Heart left ventricle (tissue), 16 donors: Measurements from ENCODE around the gene NT5E. TPM values are rescaled to one million over a fixed set of nuclear protein-coding genes. Genes with fewer than 3 reads are reported as not detected.

Experiments used
- ATAC-seq, 4 donors: fragments of 200-7000 bp; cut with Tn5 transposase; one replicate each; pipeline ENCODE4 v1.9.1; 2020 to 2022; ENCODE audit warnings: moderate library complexity in 4 of 4, mild to moderate bottlenecking in 3 of 4, moderate number of reproducible peaks in 1 of 4
- DNase-seq, 5 donors: peaks; one replicate each; pipeline ENCODE4 v3.0.0-alpha.2; 2020
- H3K27ac ChIP-seq, 12 donors: fragments of 200-600 bp; sonication (generic) in 4 of 12; one replicate each; pipeline versions ENCODE4 v1.5.0 to v1.8.0; 2016 to 2022; ENCODE audit warnings: mild to moderate bottlenecking in 2 of 12
- H3K27me3 ChIP-seq, 9 donors: fragments of 200-600 bp; sonication (generic) in 2 of 9; one replicate each; pipeline versions ENCODE4 v1.5.1 to v1.8.0; 2016 to 2022; ENCODE audit warnings: mild to moderate bottlenecking in 3 of 9
- H3K36me3 ChIP-seq, 9 donors: fragments of 200-600 bp; sonication (generic) in 2 of 9; one replicate each; pipeline versions ENCODE4 v1.5.0 to v1.8.0; 2018 to 2022; ENCODE audit warnings: mild to moderate bottlenecking in 2 of 9
- H3K4me1 ChIP-seq, 12 donors: fragments of 200-600 bp; sonication (generic) in 4 of 12; one replicate each; pipeline versions ENCODE4 v1.5.0 to v1.8.0; 2016 to 2022; ENCODE audit warnings: mild to moderate bottlenecking in 3 of 12
- H3K4me3 ChIP-seq, 12 donors: fragments of 200-600 bp; sonication (generic) in 4 of 12; one replicate each; pipeline versions ENCODE4 v1.5.0 to v1.8.0; 2017 to 2022; ENCODE audit warnings: mild to moderate bottlenecking in 9 of 12, moderate library complexity in 4 of 12
- H3K9me3 ChIP-seq, 12 donors: fragments of 200-600 bp; sonication (generic) in 4 of 12; one replicate each; pipeline versions ENCODE4 v1.5.0 to v1.8.0; 2016 to 2022; ENCODE audit warnings: mild to moderate bottlenecking in 1 of 12
- POLR2A ChIP-seq, 2 donors: fragments of 450-650 bp; IDR thresholded peaks; one replicate each; pipeline ENCODE4 v1.6.1; 2017; ENCODE audit warnings: antibody characterized with exemption in 2 of 2, mild to moderate bottlenecking in 2 of 2, moderate library complexity in 2 of 2
- WGBS, 4 donors: extraction: QIAGEN DNeasy Blood & Tissue Kit in 2 of 4; methylation state at CpG; one replicate each; pipeline versions ENCODE4 v1.1.5 to v1.1.7; 2013 to 2018; 5-methylcytosine and 5-hydroxymethylcytosine counted together
- intact Hi-C, 10 donors: fragments of 100-400 bp; cut with DNase I; formaldehyde crosslinking; loops; one replicate each; pipeline versions ENCODE4 v1.11.1 to v1.14.2; 2022
- polyA plus RNA-seq, 2 donors: library from polyadenylated mRNA; stranded (reverse); fragments of 200-250 nt; gene quantifications; one replicate each; pipeline ENCODE4 v1.2.3, GENCODE V29; 2013
- total RNA-seq, 9 donors: library from RNA; depleted of rRNA in 2 of 9; stranded (reverse); fragments of >200 nt in 2 of 9; fragmentation: NEBNext Ultra II Directional in 3 of 9; extraction: Animal tissue kit (Norgen Biotek cat#: 25700) in 3 of 9; gene quantifications; one replicate each; pipeline versions ENCODE4 v1.1.0 to v1.2.4, GENCODE V29; 2016 to 2023
- TF ChIP-seq, protein P1 (sequence below), 12 donors: fragments of 200-600 bp; sonication (generic) in 4 of 12; IDR thresholded peaks; one replicate each; pipeline versions ENCODE4 v1.5.0 to v1.8.0; 2018 to 2022; ENCODE audit warnings: antibody characterized with exemption in 12 of 12, mild to moderate bottlenecking in 5 of 12
- donor health status: ischemic (EF 13 %, LVEDD 7.1; RV severe dilation, severe dysfunction).
- donor health status: healthy with polysubstance abuse.
- donor health status: DM: no; HTN: yes; CAD: no.
- donor health status: DM: no; HTN: no; CAD: no.
- donor health status: ischemic (EF 25% LVEDD 6.9; RV normal size, moderate dysfunction).
- donor health status: ischemic (EF 25% LVEDD 5.7; RV mildly dilated, moderate dysfunction).
- donor health status: healthy.
- donor health status: DM: yes; HTN: yes; CAD: no.
- donor health status: ischemic (EF 35%, LVEDD 5.7; RV mildly dilated, moderate dysfunction).
- donor health status: nonischemic (EF 11% LVEDD 7.7; RV severe dilation, severe dysfunction).
- donor health status: DM: yes; HTN: yes; CAD: no.
- donor health status: PGD.
- donor health status: ischemic (EF 29% LVEDD 5.4; RV normal size, mild dysfunction).
- donor health status: nonischemic (EF 23%, LVEDD 6.1; RV moderate dilation, normal function).

Gene NT5E
- total and polyA plus RNA-seq, 11 donors = 0.88 to 11.0 (median 3.8) TPM

DNA sequence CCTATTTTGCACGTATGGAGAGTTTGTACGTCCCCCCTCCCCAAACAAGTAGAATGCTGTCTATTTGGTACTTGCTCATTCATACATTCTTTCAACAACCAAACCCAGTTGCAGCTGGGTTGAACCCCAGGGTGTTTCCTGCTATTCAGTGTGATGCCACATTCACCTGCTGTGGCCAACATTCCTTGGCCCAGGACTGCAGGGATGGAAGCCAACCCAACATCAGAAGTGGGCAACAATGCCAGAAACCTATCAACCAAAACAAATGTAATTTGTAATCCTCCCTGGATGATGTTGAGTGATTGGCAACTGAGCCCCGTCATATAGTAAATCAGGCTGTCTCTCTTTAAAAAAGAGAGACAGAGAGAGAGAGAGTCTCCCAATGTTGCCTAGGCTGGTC, 8.9 kb downstream of the NT5E start:
- 69 to 80% (median 72%) methylated on average over 3 of the region's 3 CpGs for WGBS, 4 donors
- no peak overlapping the region for H3K4me3 ChIP-seq
- peaks cover 0 to 10% (median 0%) of the 10 kb centered on the region in 9 donors for H3K27me3 ChIP-seq
- H3K36me3 ChIP-seq = no peaks in the 10 kb centered on the region
- H3K27ac ChIP-seq = peak overlapping the region in 8 of 12 donors; percentile 1 to 65 (median 45)
- no peaks in the 10 kb centered on the region for H3K9me3 ChIP-seq
- DNase-seq (no peak), ATAC-seq (no peak)
- H3K4me1 ChIP-seq = peaks cover 0 to 44% (median 22%) of the 10 kb centered on the region in 12 donors
- TF ChIP-seq POLR2A (IDR thresholded peaks at IDR 0.05) = no peak
- TF ChIP-seq, protein P1, sequence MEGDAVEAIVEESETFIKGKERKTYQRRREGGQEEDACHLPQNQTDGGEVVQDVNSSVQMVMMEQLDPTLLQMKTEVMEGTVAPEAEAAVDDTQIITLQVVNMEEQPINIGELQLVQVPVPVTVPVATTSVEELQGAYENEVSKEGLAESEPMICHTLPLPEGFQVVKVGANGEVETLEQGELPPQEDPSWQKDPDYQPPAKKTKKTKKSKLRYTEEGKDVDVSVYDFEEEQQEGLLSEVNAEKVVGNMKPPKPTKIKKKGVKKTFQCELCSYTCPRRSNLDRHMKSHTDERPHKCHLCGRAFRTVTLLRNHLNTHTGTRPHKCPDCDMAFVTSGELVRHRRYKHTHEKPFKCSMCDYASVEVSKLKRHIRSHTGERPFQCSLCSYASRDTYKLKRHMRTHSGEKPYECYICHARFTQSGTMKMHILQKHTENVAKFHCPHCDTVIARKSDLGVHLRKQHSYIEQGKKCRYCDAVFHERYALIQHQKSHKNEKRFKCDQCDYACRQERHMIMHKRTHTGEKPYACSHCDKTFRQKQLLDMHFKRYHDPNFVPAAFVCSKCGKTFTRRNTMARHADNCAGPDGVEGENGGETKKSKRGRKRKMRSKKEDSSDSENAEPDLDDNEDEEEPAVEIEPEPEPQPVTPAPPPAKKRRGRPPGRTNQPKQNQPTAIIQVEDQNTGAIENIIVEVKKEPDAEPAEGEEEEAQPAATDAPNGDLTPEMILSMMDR (IDR thresholded peaks at IDR 0.05) = no peak
- intact Hi-C loops = no loop called here

GRCh38 chr6:85459224-85459901, 9.5 kb downstream of the NT5E start:
- DNase-seq = no peak
- Histone ChIP-seq H3K27ac (peak overlapping the region in 9 of 12 donors; percentile 30 to 66 (median 53)), H3K27me3 (peaks cover 0 to 10% (median 0%) of the 10 kb centered on the region in 9 donors), H3K9me3 (no peaks in the 10 kb centered on the region), H3K4me3 (no peak overlapping the region), H3K36me3 (no peaks in the 10 kb centered on the region), H3K4me1 (peaks cover 0 to 48% (median 22%) of the 10 kb centered on the region in 12 donors)
- TF ChIP-seq, protein P1 (IDR thresholded peaks at IDR 0.05) = no peak
- WGBS, 4 donors = 50 to 70% (median 59%) methylated on average over 4 of the region's 4 CpGs
- ATAC-seq = peak in 1 of 4 donors; percentile 72
- intact Hi-C loops = no loop called here

- Histone ChIP-seq H3K27me3 (peaks cover 0 to under 1% (median 0%) of the 10 kb centered on the region in 9 donors), H3K27ac (peak overlapping the region in 9 of 12 donors; percentile 20 to 73 (median 60)), H3K4me1 (peaks cover 0 to 58% (median 22%) of the 10 kb centered on the region in 12 donors), H3K4me3 (no peak overlapping the region), H3K9me3 (no peaks in the 10 kb centered on the region), H3K36me3 (no peaks in the 10 kb centered on the region)
- DNase-seq = no peak
- peak in 3 of 4 donors; percentile 30 to 58 (median 47) for ATAC-seq
- no peak for TF ChIP-seq POLR2A (IDR thresholded peaks at IDR 0.05)
- TF ChIP-seq, protein P1 (IDR thresholded peaks at IDR 0.05) = no peak
- intact Hi-C loops = no loop called here
- 48 to 54% (median 52%) methylated on average over 4 of the region's 4 CpGs for WGBS, 4 donors
Measured at GRCh38 chr6:85460154-85460920, 10.5 kb downstream of the NT5E start.
